Stimulated activated CD8-positive, alpha-beta memory T cell treated with anti-CD3 and anti-CD28 coated beads, Interleukin-15, amount 100 ng/mL, for 4 hours (primary cell): ENCODE measurements around the gene ARID3C.

Experiments used
- DNase-seq, 2 donors: peaks; one replicate each; pipeline ENCODE4 v3.0.0-alpha.2; 2020; ENCODE audit warnings: low read depth in 2 of 2

The ARID3C gene

DNA sequence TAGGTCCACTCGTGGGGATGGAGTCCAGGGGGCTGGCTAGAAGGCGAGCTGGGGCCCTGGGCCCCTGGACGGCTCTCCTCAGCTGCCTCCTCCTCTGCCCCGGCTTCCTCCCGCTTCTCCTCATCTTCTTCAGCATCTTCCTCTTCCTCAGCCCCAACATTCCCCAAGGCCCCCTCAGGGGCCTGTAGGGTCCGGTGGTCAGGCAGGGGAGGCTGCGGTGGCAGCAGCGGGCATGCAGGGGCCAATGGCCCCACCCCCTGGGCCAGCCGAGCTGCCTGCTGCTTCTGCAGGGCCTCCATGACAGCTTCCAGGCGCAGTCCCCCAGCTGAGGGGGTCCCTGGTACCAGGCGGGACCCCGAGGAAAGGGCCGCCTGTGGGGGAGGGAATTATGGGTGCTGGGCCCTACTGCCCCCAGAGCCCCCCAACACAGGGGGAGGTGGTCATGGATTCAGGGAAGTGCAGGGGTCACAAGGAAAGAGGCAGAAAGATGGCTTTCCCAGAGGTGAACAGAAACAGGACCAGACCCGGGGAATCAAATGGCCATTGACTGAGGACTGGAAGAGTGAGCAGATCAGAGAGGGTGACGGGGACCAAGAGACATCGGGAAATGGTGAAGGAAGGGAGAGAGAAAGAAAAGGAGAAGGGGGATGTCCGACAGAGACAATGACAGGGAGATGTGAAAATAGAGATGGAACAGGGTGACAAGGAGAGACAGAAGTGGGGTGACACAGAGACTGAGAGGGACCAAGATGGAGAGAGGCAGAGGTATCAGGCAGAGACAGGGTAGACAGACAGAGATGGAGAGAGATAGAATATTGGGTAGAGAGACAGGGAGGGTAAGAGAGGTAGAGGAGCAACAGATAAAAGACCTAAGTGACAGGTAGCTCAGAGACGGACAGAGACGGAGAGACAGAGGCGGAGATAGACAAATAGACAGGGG is 880 bp downstream of the ARID3C start:
- no peak for DNase-seq

DNA sequence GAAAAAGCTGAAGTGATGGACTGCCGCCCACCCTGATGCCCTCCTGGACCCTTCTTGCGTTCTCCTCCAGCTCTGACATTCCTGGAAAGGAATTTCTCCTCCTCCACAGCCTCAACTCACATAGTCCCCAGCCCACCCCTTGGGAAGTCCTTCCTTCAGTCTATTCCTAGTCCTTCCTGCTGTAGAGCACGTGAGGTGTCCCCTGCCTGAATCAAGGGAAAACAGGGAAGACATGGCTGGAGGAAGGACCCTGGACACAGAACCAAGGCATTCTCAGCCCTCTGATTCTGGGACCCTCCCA is 3.7 kb downstream of the ARID3C start:
- DNase-seq, result no peak

DNA sequence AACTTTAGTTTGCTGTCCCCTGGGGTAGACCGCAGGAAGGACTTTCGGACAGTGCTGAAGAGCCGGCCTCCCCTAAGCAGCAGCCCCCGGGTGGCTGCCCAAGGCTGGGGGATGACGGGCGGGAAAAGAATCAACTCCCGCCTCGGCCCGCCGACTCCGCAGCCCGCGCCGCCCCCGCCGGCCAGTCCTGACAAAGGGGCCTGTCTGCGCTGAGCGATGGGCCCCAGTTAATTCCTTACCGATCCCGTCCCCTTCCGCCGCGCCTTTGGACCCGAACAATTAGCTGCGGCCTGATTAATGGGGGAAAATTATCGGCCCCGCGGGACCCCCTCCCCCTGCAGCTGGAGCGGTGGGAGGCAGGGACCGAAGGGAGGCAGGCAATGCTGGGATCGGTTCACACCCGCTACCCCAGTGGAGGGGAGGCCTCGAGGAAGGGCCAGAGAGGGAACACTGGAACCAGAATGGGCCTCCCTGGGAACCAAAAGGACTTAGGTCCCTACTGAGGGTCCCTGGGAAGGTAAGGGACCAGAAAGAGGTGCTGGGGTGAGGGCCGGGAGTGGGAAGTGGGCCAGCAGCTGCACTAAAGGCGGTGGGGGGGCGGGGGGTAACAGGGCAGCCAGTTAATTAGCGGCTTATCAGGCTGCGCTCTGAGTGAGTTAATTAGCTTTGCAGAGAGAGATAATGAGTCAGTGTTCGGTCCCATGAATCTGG is 4.2 kb downstream of the ARID3C start:
- DNase-seq, result no peak

DNA sequence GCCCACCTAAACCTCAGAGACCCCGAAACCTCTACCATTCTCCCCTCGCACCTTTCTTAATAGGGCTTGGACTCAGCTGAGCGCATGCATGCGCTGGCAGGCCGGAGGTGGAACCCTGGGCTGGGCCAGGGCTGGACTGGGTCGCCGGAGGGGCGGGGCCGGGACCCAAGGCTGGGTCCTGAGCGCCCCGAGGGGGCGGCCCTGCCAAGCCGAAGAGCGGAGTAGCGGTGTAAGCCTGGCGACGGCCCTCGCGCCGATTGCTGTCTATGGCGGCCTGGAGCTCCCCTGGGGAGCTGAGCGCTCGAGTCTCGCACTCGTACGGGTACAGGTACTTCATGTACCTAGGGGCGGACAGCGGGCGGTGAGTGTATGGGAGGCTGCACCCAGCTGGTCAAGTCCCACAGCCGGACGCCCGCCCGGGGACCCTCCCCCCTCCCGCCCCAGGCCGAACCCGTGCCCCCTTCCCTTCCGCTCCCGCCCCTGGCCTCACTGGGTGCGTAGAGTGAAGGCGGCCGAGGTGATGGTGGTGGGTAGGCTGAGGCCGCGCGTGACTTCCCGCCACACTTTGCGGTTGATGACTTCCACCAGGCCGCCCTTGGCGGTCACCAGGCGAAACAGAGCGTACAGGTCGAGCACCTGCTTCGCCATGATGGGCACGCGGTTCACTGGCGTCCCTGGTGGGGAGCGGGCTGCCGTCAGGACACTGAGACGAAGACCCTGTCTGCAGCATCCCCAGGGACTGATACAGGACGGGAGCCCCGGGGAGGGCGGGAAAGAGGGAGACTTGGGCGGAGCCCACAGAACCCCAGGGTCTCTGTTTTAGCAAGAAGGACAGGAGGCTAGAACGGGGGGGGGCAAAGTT is 5.3 kb downstream of the ARID3C start:
- DNase-seq, result no peak

DNA sequence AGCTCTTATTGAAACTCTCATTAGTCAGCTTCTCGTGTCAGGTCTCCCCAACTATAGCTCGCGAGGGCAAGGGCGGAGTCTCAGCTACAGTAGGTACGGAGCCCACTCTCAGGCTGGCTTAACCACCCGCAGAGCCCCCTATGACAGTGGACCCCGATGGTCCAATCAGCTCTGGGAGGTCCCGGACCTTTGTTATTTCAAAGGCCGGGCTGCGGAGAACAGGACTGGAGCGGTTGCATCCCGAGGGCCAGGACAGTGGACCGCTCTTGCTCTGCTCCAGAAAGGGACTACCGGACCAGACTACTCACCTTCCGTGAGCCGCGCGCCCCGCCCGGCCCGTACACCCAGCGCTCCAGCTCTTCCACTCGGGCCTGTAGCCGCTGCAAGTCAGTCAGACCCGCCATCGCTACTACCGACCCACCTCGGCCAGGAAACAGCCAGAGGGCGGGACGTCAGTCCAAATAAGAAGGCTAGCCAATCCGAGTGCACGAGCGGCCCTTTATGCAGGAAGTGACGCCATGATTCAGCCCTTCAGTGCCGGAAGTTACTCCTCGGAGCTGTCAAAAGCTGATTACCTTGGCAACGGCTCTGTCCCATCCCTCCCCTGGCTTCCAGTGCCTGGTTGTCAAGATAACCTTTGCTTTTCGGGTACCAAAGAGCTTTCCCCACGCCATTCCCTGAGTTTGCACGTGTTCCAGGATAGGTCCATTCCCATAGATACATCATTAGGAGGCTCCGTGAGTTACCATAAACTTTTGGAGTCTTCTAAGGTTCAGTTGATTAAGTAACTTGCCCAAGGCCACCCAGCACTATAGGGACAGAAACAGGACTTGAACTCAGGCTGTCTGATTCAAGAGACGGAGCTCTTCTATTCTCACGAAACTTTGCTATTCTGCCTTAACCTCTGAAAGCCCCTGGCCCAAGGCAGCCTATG is 8.5 kb downstream of the ARID3C start, which contains the start of gene DCTN3:
Gene DCTN3 (minus strand): TSS at position 435 of the 934 bp plus-strand sequence. CDS start 31 bp downstream, at position 404.
- DNase-seq, result peak; percentile 75 to 88

DNA sequence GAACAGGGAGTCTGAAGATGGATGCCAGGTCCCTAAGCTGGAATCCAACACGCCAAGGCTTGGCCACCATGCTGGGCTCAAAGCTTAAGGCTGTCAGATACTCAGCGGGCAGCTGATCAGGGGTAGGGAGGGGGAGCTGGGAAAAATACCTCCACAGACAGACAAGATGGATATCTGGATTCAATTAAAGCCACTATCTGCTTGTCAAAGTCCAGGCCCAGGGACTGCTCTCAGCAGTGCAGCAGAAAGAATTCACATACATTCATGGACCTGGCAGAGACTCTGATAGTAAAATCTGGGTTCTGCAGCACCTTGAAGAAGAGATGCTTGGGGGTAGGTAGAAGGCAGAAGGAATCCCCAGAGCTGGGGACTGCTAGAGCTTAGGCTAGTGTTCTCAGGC is 13.7 kb downstream of the ARID3C start:
- no peak for DNase-seq

DNA sequence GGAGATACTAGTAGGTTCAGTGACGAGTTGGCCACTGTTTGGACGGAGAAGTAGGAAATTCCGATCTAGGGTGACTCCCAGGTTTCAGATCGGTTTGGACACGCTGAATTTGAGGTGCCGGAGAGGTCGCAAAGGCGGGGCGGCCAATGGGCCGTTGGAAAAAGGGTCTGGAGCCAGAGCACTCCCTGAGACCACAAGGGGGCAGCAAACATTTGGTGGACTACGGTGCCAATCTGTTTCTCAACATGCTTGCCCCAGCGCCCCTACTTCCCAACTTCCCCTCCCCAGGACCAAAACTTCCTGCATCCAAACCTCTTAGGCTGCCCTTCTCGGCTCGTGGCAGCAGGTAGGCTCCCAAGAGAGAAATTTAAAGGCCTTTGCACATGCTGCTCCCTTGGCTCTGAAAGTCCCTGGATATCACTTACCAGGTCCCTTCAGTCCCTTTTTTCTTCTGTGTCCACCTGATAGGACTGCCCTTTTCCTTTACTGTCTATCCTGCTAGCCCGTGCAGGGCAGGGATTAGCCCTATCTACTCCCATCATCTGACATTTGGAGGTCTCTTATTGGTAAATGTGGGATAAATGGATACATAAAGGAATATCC is 16.0 kb downstream of the ARID3C start:
- peak in 1 of 2 donors; percentile 32 for DNase-seq

DNA sequence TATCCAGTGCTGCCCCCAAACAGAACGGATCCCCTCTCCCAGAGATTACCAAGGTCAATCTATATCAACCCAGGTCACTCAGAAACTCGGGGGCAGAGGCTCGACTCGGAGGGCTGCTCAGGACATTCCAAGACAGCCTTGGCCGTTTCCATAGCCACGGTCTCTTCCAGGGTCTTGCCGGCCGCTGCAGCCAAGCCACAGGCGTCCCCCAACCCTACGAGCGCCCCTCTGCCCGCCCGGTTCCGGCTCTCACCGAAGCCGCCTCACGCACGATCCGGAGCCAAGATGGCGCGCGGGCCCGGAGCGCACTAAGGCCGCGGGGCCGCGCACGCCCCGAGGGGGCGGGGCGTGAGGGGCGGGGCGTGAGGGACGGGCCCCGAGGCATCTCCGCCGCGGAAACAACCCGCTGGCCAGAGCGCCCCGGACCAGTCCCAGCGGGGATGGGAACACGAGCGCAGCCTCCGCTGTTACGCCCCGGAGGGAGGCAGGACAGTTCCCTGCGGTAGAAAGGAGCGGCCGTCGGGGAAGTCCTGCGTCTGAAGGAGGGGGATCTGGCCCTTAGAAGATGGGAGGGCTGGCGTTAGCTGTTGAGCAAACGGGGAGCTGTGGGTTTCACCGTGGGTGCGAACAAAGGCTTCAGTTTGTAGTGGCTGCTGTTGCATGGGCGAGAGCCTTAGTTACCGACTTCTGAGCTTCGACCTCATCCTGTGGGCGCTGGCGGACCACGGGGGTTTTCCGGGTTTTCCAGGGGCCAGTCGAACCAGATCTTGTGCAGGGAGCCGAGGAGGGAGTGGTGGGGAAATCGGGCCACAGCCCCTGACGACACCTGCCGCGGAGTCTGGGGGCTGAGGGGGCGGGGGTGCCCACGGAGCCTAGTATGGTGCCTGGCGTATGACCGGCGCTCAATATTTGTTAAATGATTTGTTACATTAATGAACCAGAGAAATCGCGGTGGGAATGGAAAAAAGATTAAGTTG is 16.8 kb downstream of the ARID3C start, which contains the start of gene RPP25L:
Gene RPP25L (minus strand): TSS at position 287 of the 977 bp plus-strand sequence. CDS start 801 bp downstream, outside the sequence.
- DNase-seq, result peak; percentile 61 to 68

DNA sequence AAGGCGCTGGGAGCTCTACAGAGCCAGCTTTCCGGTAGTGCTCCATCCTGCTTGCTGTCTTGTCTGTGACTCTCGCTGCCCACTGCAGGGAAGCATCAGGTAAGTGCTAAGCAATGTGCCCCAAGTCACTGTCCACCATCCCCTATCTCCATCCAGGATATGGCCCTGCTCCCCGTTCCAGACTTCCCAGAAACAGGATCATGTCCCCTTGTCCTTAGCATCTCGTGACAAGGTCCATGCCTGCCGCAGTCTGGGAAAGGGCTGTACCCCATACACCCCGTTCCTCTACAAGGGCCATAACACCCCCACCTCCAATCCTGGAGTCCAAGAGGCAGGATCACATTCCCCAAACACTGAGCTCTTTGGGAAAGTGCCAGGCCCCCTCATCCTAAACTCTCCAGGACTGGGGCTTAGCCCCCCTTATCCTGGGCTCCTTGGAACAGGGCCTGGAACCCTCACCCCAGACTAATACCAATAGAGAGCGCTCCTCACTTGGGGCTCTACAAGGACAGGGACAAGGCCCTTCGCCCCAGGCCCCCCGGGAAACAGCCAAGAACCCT is 17.5 kb downstream of the ARID3C start:
- DNase-seq, result no peak

DNA sequence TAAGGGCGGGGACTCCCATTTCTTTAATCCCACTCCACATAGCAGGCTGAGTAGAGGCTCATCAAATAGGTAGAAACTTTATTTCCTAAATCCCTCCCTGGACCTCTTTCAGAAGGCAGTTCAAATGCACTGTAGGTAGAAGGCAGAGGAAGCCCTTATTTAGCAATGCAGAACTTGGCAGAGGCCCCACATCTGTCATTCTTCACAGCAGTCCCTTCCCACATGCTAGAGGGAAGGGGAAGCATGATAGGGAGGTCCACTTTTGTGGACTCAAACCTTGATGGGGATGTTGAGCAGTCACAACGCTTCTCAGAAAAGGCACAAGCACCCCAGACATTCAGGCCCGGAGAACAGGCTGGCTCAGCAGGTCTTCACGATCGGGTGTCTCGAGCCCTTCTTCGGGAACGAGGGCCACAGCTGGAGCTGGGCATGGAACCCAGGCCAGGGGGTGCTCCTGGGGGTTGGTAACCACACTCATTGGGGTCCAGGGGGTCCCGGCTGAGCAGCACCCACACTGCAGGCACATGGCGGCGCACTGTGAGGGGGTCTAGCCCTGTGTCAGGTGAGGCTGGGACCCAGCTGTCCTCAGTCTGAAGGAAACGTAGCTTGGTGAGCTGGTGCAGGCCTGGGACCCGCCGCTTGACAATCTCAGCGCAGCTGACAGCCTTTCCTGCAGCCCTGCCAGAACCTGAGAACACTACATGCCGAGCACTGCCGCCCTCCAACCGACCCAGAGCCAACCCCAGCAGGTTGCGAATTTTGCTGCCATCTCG is 18.2 kb downstream of the ARID3C start:
- no peak for DNase-seq

DNA sequence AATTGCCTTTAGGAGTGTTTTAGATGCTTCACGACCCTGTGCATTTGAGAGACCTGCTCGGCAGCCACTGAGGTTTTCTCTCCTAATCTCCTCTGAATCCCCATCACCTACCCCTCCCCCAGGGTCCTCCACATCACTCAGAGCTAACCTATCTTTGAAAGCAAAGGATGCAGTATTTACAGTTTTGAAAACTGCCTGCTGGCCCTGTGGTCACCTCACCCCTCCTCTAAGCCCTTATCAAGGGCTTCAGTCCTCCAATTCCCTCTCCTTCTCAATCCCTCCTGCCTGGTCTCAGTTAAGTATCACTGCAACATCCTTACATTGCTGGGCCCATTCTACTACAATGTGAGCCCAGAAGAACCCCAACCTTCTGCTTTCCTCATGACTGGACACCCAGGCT is 21.5 kb downstream of the ARID3C start:
- no peak for DNase-seq

DNA sequence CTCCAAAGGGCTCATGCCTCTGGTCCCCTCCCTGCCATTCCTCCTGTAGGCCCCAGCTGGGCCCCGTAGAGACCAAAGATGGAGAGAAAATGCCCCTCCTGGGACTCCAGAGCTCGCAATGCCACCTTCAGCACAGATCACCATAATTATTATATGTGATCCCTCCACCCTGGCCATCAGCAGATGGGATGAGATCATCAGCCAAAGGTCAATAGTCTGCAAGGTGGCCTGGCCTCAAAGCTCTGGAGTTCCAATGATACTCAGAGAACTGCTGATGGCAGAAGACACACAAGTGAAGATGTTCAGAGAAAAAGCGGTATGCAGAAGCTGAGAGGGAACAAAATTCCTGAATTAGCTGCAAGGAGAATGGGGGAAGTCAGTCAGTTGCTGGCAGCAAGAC is 22.0 kb downstream of the ARID3C start:
- no peak for DNase-seq

DNA sequence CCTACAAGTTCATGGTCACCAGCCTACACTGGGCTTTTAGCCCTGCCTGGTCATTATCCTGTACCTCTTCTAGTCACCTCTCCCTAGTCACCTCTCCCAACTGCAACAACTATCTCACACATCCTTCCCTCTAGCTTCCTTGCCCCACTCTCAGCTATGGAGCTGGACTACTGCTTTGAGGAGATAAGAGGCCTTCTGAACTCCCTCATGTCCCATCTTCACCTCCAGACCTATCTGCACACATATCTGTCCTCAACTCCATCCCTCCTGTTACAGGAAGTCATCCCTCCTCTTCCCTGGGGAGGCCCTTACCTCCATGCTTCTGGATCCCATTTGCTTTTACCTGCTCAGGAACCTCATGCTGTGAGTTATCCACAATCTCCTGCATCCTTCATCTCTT is 22.7 kb downstream of the ARID3C start:
- DNase-seq, result no peak

DNA sequence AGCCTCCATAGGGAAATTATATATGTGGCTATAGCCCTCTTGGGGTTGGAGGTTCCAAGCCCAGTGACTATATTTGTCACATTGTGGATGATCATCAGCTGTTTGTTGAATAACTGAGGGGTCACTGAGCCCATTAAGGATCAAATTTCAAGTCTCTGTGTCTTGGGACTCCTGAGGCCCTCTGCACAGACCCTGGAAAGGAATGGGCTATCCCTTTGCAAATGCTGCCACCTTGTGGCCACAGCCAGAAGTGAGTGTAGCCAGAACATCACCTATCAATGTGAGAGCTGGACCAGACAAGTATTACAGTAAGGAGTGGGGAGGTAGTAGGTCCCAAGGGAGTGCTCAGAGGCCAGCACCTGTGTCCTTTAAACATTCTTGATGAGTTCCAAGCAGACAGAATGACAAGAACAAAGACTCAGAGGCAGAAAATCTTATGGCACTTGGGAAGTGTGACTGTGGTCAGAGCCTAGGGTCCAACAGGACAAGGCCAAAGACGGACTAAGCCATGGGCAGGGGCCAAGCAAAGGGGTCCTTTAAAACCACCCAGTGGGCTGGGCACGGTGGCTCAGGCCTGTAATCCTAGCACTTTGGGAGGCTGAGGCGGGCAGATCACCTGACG is 25.1 kb downstream of the ARID3C start:
- DNase-seq, result peak; percentile 53 to 61

DNA sequence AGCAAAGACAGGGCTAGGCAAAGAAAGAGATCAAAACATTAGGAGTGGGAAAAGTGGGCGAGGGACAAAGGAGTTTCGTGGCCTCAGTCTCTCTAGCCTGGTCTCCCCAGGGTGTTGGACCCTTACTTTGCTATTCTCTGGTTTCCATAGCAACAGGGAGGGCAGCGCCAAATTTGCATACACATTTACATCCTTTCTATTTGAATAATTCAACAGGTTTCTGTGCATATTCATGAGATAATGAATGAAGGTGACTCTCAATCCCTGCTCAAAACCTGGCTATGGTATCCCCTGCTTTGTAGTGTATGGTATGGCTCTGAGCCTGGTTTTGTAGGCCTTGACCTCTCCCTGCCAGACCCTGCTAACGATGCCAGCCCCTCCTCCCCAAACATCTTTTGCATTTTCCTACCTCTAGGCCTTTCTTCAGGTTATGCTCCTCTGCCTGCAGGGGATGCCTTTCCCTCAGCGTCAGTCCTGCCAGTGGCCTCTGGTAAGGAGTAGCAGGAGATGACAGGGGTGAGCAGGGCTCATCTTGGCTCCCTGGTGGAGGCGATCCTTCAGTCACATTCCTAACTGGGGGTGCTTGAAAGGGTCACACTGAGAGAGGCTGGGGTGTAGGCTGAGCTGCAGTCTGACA is 26.8 kb downstream of the ARID3C start:
- no peak for DNase-seq

DNA sequence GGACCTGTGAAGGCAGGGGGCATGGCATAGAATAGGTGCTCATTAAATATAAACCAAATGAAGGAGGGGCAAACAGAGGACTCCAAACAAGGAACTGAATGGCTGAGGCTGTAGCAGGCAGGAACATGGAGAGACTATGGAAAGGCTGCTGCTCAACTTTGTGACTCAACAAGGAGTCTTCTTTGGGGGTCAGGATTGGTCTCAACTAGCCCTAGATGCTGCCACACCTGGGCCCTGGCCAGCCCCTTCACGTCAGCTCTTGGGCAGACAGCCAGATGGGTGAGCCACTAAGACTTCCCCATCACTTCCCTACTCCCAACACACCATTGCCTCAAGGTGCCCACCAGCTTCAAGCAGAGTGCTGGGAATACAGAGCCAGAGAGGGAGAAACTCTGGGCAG is 28.0 kb downstream of the ARID3C start:
- DNase-seq, result no peak

DNA sequence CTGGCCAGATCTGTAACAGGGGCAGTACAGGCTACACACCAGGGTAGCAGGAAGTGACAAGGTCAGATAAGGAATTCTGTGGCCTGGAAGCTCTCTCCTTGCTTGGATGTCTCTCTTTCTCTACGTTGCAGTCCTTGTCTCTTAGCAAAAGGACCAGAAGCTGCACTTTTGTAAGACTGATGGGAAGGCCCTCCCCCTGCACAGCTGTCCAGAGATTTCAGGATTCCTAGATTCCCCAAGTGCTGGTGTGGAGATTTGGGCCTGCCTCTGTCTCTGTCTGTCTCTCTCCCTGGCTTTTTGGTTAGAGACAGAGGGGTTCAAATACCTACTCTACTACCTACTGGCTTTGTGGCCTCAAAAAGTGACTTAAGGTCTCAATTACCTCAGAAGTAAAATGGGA is 29.3 kb downstream of the ARID3C start:
- no peak for DNase-seq
